Measurements from ENCODE around the gene LEP. TPM values are rescaled to one million over a fixed set of nuclear protein-coding genes. Genes with fewer than 3 reads are reported as not detected.
A peak's percentile ranks its signal among the peaks of the same experiment; 100 is the strongest.

LEP gene
- polyA plus RNA-seq, 1 of the 3 experiments (the other 2 are of a cell fraction) = not detected

GRCh38 chr7:128266883-128267594 lies 26.0 kb downstream of the LEP start (continued):
- TF ChIP-seq CTCF (IDR thresholded peaks at IDR 0.05) (0 out of 2 replicates have a peak, but pooled peaks have one; percentile 34), TCF12 (IDR thresholded peaks at IDR 0.05) (peak; percentile 65), GABPA (IDR thresholded peaks at IDR 0.05; ENCODE audit: low read depth) (no peak; the same call in 1 of the 2 replicates), USF2 (IDR thresholded peaks at IDR 0.05; ENCODE audit: borderline replicate concordance, low read depth, low read length) (peak; percentile 24; the same call in 1 of the 2 replicates), EP300 (IDR thresholded peaks at IDR 0.05; ENCODE audit: borderline replicate concordance in 1 of 2, low read depth in 1 of 2, low read length in 1 of 2) (peak; percentile 8 to 77; a peak in 3 of 4 replicates), NRF1 (IDR thresholded peaks at IDR 0.05; ENCODE audit: low read depth, low read length) (peak; percentile 59), ZBTB33 (IDR thresholded peaks at IDR 0.05; ENCODE audit: borderline replicate concordance, low read depth) (no peak), FOSL2 (IDR thresholded peaks at IDR 0.05; ENCODE audit: borderline replicate concordance, low read depth) (no peak), TEAD4 (IDR thresholded peaks at IDR 0.05; ENCODE audit: borderline replicate concordance, insufficient read depth) (peak; percentile 27; the same call in 1 of the 2 replicates), SIN3A (IDR thresholded peaks at IDR 0.05; ENCODE audit: borderline replicate concordance, low read depth, low read length) (no peak), CHD2 (IDR thresholded peaks at IDR 0.05; ENCODE audit: low read length, partially characterized antibody) (peak; percentile 40), MXI1 (IDR thresholded peaks at IDR 0.05; ENCODE audit: low read depth, low read length) (peak; percentile 80), SMC3 (IDR thresholded peaks at IDR 0.05; ENCODE audit: low read depth, low read length) (no peak), GATA2 (CRISPR knock-in tag; IDR thresholded peaks at IDR 0.05) (peak; percentile 71), YY1 (IDR thresholded peaks at IDR 0.05; ENCODE audit: low read depth) (no peak; the same call in 1 of the 2 replicates), IRF3 (IDR thresholded peaks at IDR 0.05; ENCODE audit: low read depth, low read length) (no peak; the same call in 1 of the 2 replicates), POLR2AphosphoS5 (IDR thresholded peaks at IDR 0.05; ENCODE audit: low read depth, low read length) (no peak; the same call in 1 of the 2 replicates), EZH2phosphoT487 (IDR thresholded peaks at IDR 0.05; ENCODE audit: borderline replicate concordance, low read depth) (no peak), REST (IDR thresholded peaks at IDR 0.05; ENCODE audit: low read depth, low read length) (no peak; the same call in 1 of the 2 replicates), RAD21 (IDR thresholded peaks at IDR 0.05; ENCODE audit: low read length) (peak; percentile 41), RXRA (IDR thresholded peaks at IDR 0.05; ENCODE audit: borderline replicate concordance, low read depth) (no peak)

Measured in SK-N-SH (cell line).